HT-29 (cell line): Measurements from ENCODE around the gene CFAP126. TPM values are rescaled to one million over a fixed set of nuclear protein-coding genes. Genes with fewer than 3 reads are reported as not detected.
"Not testable (repeated sequence)": the region's sequence is repeated elsewhere in the genome, so short reads cannot be mapped to it uniquely, and the experiment has no call there.

Experiments
- DNase-seq: peaks from one replicate; pipeline ENCODE4 v3.0.0-alpha.2; 2015; ENCODE audit warnings: low spot score
- total RNA-seq: library from RNA; depleted of rRNA; stranded (reverse); fragments of >200 nt; shearing (Covaris generic); gene quantifications from 2 replicates; pipeline ENCODE4 v1.2.3, GENCODE V29; 2014; rRNA removed

The CFAP126 gene
- not detected in 2 replicates for total RNA-seq

DNA sequence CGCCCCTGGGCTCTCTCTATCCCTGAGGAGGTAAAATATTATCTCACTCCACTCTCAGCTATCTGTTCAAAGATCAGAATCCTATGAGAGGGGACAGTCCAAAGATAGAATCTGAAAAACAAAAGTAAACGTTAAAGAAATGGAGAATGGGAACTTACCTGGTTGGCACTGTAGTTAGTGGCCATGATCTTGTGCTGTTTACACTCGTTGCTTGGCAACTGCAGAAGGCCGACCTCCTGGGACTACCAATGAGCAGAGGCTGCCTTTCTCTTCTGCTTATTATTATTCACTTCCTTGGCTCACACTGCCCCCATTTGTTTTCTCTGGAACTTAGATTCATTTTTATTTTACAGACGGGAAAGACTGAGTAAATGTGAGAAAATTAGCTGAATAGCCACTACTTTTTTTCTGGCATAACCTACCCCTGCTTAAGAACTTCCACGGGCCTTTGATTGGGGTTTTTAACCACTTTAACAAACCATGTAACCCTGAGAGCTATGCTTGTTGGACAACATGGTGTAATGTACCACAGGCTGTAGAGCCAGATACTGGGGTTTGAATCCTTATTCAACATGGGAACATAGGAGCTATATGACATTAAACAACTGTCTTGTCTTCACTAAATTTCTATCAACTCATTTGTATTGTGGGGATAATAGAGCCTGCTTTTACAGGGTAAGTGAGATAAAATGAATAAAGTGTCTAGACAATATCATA is at the start of gene CFAP126:
Gene CFAP126 (minus strand): TSS at position 193 of the 717 bp plus-strand sequence. CDS start 8 bp downstream, at position 185.
- peak; percentile 79 for DNase-seq

DNA sequence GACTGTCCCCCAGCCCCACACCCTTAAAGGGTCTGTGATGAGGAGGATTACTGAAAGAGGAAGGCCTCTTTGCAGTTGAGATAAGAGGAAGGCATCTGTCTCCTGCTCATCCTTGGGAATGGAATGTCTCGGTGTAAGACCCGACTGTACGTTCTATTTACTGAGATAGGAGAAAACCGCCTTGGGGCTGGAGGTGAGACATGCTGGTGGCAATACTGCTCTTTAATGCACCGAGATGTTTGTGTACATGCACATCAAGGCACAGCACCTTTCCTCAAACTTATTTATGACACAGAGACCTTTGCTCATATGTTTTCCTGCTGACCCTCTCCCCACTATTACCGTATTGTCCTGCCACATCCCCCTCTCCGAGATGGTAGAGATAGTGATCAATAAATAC is 45.4 kb upstream of the CFAP126 start:
- DNase-seq, result not testable (repeated sequence)

- DNase-seq, result not testable (repeated sequence)
These were observed 42.9 kb upstream of the CFAP126 start for GRCh38 chr1:161410636-161410970.

DNA sequence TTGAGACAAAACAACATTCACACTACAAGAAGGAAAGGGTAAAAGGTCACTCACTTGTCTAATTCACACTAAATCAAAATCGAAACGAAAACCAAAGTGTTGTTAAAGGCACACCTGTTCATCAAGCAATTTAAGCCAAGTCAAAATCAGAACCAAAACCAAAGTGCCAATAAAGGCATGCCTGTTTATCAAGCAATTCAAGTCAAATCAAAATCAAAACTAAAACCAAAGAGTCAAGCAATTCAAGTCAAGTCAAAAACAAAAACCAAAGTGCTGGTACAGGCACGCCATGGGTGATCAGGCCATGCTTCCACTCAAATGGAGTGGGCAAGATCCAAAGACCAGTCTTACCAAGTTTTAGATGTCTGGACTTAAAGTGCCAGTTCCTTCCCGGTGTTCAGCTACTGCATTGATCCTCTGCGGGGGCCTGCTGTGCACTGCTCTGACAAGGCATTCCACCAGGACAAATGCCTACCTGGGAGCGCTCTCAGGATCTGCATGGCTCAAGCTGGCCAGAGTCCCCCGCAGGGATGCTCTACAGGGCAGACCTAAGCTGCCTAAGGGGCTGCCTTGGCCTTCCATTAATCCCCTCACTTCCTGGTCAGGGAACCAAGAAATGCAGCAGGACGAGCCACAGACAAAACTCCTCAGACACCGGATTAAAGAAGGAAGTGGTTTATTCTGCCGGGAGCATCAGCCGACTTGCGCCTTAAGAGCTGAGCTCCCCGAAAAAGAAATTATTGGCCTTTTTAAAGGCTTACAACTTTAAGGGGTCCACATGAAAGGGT is 42.4 kb upstream of the CFAP126 start:
- not testable (repeated sequence) for DNase-seq

DNA sequence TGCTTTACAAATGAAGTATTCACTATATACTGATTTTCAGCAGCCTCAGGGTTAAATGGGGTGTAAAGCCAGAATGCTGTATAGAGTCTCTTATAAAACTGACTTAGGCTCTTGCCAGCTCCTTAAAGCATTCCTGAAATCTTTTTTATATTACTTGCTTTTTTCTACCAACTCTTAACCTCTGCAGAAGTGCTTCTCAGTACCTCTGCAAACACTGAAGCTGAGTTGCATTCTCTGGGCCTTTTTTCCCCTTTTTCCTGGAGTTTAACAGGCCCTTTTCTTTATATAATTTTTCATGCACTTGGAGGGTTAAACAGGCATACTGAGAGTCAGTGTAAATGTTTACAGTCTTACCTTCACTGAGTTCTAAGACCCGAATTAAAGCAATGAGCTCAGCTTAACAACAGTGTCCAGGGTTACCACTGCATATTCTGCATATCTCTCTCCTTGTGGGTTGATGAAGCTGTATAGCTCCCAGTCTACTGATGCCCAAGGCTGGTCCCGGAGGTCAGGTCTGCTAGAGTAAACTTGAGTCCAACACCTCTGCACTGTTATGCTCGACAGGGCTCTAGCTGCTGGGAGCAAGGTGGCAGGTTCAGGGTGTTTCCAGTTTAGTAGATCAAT is 40.9 kb upstream of the CFAP126 start:
- no peak for DNase-seq

DNA sequence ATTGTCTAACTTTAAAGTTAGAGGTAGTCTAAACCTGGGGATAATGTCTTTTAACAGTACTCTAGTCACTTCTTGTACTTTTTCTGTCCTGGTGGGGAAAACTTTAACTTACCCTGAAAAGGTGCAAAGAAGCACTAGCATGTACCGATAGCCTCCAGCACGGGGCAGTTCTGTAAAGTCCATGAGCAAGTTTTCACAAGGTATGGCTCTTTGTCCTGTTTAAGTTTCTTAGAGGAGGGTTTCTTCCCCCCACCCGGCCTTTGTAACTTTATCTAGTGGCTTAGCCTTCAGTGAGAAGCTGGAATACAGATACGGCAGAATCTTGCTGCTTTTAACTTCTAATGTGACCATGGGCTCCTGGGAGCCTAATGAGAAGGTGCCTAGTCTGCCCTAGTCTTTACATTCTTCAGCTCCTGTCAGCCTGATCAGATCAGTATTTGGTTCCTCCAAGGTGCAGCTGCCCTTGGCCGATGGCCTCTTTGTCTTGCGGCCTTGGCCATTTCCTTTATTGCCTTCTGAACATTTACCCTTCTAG is 39.8 kb upstream of the CFAP126 start:
- no peak for DNase-seq

DNA sequence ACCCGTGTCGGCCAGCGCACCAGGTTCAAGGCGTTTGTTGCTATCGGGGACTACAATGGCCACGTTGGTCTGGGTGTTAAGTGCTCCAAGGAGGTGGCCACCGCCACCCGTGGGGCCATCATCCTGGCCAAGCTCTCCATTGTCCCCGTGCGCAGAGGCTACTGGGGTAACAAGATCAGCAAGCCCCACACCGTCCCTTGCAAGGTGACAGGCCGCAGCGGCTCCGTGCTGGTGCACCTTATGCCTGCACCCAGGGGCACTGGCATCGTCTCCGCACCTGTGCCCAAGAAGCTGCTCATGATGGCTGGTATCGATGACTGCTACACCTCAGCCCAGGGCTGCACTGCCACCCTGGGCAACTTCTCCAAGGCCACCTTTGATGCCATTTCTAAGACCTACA is 38.9 kb upstream of the CFAP126 start:
- not testable (repeated sequence) for DNase-seq

DNA sequence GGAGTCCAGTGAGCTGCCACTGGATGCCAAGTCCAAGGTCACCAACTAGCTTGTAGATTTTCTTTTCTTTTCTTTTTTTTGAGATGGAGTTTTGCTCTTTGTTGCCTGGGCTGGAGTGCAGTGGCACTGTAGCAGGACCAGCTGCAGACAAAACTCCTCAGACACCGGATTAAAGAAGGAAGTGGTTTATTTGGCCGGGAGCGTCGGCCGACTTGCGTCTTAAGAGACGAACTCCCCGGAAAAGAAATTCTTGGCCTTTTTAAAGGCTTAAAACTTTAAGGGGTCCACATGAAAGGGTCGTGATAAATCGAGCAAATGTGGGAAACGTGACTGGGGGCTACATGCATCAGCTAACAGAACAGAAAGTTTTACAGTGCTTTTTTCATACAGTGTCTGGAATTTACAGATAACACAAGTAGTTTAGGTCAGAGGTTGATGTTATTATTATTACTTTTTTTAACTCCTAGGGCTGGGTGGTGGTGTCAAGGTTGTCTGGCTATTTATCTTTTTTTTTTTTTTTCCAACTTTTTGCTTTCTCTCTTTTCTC is 36.4 kb upstream of the CFAP126 start:
- DNase-seq, result no peak

GRCh38 chr1:161402446-161402845 is 34.8 kb upstream of the CFAP126 start:
- DNase-seq, result no peak

DNA sequence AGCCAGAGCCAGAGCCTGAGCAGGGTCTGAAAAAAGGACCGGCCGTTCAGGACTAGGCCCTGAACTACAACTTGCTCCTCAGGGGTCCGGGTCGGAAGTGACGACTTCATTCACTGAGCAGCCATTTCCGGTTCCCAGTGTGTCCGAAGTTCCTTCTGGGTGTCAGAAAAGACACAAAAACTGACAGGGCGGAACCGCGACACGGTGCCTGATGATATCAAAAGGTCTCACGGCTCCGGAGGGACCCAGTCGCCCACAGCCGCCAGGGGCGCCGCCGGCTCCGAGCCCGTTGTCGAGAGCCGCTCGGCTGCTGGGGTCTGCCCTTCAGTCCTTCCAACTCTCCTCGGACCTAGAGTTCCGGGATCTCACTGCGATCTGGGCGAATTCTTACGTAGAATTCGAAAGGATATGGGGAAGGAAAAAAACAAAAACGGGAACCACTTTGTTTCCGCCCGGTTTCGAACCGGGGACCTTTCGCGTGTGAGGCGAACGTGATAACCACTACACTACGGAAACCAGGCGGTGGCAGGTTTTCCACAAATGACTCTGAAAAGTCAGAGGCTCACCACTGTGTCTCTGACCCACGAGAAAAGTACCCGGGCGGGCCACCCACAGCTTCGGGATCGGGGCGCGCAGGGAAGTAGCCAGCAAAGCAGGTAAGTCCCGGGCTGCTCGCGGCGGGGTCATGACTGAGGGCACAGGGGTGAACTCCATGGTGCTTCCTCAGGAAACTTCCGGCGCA is 31.8 kb upstream of the CFAP126 start:
- peak; percentile 96 for DNase-seq

DNA sequence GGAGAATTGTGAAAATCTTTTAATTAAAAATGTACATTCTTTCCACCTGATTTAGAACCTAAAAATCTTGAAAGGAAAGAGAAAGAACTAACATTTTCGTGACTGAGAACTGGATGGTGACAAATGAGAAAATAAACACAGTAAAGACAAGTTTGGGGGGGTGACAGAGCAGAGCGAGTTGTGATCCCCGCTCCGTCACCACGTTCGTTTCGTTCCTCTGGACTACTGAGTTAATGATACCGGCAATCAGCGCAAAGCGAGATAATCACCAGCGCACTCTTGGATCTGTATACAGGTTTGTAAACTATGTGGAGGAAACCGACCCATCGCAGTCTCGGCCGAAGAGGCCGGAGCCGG is 31.2 kb upstream of the CFAP126 start:
- DNase-seq, result no peak

DNA sequence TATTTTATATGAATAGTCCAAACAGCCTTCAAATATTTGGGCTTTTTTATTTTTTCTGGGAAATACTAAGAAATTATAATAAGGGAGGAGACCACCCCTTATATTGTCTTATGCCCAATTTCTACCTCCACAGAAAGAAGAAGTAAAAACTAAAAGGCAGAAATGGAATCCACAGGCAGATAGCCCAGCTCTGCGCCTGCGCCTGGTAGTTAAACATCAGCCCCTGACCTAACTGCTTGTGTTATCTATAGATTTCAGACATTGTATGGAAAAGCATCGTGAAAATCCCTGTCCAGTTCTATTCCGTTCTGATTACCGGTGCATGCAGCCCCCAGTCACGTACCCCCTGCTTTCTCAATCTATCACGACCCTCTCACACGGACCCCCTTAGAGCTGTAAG is 29.4 kb upstream of the CFAP126 start:
- not testable (repeated sequence) for DNase-seq

DNA sequence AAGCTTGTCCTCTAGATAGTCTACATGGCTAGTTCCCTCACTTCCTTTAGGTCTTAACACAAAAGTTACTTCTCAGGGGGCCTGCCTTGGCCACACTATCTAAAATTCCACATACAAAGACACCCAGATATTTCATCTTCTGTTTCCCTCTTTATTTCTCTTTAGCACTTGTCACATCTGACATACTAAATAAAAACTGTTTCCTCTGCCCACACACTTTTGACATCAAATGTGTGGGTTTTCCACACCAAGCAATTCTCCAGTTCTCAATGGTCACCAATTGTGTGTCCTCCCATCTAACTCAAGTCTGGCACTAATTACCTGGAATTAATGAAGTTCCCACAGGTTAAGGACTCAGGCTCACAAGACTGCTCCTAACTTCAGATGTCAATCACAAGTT is 25.5 kb upstream of the CFAP126 start:
- DNase-seq, result no peak

DNA sequence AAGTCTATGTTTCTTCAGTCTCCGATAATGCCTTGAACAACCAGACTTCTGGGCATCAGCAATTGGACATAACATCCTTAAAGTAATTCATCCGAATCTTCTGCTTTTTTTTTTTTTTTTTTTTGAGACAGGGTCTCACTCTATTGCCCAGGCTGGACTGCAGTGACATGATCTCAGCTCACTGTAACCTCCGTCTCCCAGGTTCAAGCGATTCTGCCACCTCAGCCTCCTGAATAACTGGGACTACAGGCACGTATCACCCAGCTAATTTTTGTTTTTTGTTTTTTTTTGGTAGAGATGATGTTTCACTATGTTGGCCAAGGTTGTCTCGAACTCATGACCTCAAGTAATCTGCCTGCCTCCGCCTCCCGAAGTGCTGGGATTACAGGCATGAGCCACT is 23.9 kb upstream of the CFAP126 start:
- DNase-seq, result no peak

GRCh38 chr1:161391136-161391535 is 23.5 kb upstream of the CFAP126 start:
- DNase-seq, result not testable (repeated sequence)

DNA sequence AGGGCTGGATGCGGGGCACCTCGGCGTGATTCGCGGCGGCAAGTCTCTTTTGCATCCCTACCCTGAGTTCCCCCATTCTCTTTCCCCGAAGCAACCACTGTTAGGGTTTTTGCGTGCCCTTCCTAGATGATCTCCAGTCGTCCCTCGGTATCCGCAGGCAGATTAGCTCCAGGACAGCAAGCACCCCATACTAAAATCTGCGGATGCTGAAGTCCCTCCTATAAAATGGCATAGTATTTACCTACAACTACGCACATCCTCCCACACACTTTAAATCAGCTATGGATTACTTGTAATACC is 22.8 kb upstream of the CFAP126 start:
- DNase-seq, result no peak

DNA sequence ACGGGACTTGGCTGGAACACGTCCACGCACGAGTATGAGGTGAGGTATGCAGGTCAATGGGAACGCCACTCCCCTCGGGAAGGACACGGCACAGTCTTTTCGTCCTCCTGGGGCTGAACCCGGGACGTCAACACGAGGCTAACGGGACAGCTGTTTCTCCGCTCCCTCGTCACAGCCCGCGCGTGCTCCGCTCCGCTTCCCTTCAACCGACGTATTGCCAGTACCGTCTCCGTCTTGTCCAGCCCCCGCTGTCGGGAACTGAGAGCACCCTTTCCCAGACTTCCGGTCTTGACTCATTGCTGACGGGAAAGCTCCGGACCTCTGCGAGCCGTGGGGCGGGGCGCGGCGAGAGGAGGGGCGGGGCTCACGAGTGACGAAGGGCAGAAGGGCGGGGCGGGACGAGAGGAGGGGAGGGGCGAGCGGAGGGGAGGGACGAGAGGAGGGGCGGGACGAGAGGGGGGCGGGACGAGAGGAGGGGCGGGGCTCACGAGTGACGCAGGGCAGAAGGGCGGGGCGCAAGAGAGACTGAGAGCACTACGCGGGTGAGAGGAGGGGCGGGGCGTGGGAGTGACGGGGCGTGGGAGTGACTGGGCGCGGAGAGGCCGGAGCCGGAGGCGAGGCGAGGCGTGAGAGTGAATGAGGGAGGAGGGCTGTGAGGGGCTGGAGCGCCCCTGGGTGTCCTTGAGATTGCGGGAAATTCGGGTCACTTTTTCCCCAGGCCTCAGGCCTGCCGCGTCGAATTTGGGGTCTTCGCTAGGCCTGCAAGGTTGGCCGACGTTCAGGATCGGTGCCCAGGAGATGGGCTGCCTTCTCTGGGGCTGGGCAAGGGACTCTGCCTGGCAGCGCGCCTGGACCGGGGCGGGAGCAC is 22.2 kb upstream of the CFAP126 start:
- DNase-seq, result peak; percentile 92

- not testable (repeated sequence) for DNase-seq
These were observed 21.5 kb upstream of the CFAP126 start for GRCh38 chr1:161389158-161389557.

DNA sequence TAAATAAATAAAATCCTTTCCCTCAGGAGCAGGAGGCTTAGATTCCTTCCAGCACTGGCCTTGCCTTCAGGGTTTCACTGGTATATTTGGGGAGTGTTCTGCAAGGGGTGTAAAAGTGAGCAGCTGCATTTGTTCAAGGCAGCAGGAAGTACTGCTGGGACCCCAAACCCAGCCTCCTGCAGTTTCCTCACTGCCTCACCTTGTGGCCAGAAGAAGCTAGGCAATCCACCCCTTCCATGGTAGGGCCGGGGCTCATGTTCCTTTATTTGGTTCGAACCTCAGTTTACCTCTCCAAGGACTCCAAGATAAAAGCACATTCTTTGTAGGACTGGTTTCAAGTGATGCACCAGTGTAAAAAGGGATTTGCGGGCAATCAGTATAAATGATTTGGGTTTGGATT is 21.0 kb upstream of the CFAP126 start:
- no peak for DNase-seq

GRCh38 chr1:161382214-161383019 is 14.7 kb upstream of the CFAP126 start:
- DNase-seq, result peak; percentile 56
